Liver (tissue), 9 donors: ENCODE data around the gene UBASH3B. TPM values are rescaled to one million over a fixed set of nuclear protein-coding genes. Genes with fewer than 3 reads are reported as not detected.

Experiments
- DNase-seq: peaks from one replicate; pipeline ENCODE4 v3.0.0-alpha.2; 2017; ENCODE audit warnings: low spot score
- H3K27ac ChIP-seq, 2 donors: one replicate each; pipeline ENCODE4 v1.7.0; 2013; ENCODE audit warnings: inconsistent platforms in 2 of 2, low read length in 2 of 2, control low read depth in 1 of 2, low read depth in 1 of 2, mild to moderate bottlenecking in 1 of 2
- H3K27me3 ChIP-seq, 4 donors: one replicate each; pipeline versions ENCODE4 v1.6.1 to v1.7.0; 2013; ENCODE audit warnings: low read length in 3 of 4, inconsistent platforms in 1 of 4, mild to moderate bottlenecking in 1 of 4, moderate library complexity in 1 of 4; ENCODE audit not compliant: control insufficient read depth in 4 of 4, insufficient read depth in 4 of 4
- H3K36me3 ChIP-seq, 4 donors: one replicate each; pipeline versions ENCODE4 v1.6.1 to v1.7.0; 2013; ENCODE audit warnings: low read length in 3 of 4, mild to moderate bottlenecking in 3 of 4, low read depth in 1 of 4, moderate library complexity in 1 of 4; ENCODE audit not compliant: control insufficient read depth in 4 of 4, insufficient read depth in 3 of 4
- H3K4me1 ChIP-seq, 4 donors: one replicate each; pipeline versions ENCODE4 v1.6.1 to v1.7.0; 2013; ENCODE audit warnings: low read length in 3 of 4, mild to moderate bottlenecking in 3 of 4, moderate library complexity in 1 of 4; ENCODE audit not compliant: control insufficient read depth in 4 of 4, insufficient read depth in 4 of 4
- H3K4me3 ChIP-seq, 3 donors: one replicate each; pipeline versions ENCODE4 v1.6.1 to v1.7.0; 2013; ENCODE audit warnings: low read length in 3 of 3, control low read depth in 1 of 3, low read depth in 1 of 3, mild to moderate bottlenecking in 1 of 3
- H3K9ac ChIP-seq, 2 donors: one replicate each; pipeline ENCODE4 v1.7.0; 2013; ENCODE audit warnings: low read length in 2 of 2, mild to moderate bottlenecking in 2 of 2, moderate library complexity in 2 of 2, control low read depth in 1 of 2, low read depth in 1 of 2
- H3K9me3 ChIP-seq, 4 donors: one replicate each; pipeline versions ENCODE4 v1.6.1 to v1.7.0; 2013; ENCODE audit warnings: low read length in 3 of 4; ENCODE audit not compliant: control insufficient read depth in 4 of 4
- EGR1 ChIP-seq, 2 donors: IDR thresholded peaks; 2 replicates each; pipeline ENCODE4 v1.6.1; 2016 to 2018; ENCODE audit warnings: antibody characterized with exemption in 2 of 2, low read depth in 2 of 2
- FOXA2 ChIP-seq: IDR thresholded peaks from 2 replicates; pipeline ENCODE4 v1.6.1; 2016; ENCODE audit warnings: antibody characterized with exemption
- GABPA ChIP-seq, 2 donors: IDR thresholded peaks in 1 of 2; conservative IDR thresholded peaks in 1 of 2; 2 replicates each; pipeline ENCODE4 v1.6.1; 2016; ENCODE audit warnings: antibody characterized with exemption in 2 of 2, mild to moderate bottlenecking in 1 of 2, moderate library complexity in 1 of 2
- HNF4A ChIP-seq, 2 donors: conservative IDR thresholded peaks; 2 replicates each; pipeline ENCODE4 v1.6.1; 2016; ENCODE audit warnings: antibody characterized with exemption in 2 of 2, mild to moderate bottlenecking in 2 of 2
- HNF4G ChIP-seq: IDR thresholded peaks from 2 replicates; pipeline ENCODE4 v1.6.1; 2016; ENCODE audit warnings: antibody characterized with exemption
- RAD21 ChIP-seq, 2 donors: IDR thresholded peaks; 2 replicates each; pipeline ENCODE4 v1.6.1; 2016; ENCODE audit warnings: antibody characterized with exemption in 2 of 2, mild to moderate bottlenecking in 2 of 2
- RXRA ChIP-seq, 2 donors: IDR thresholded peaks; 2 replicates each; pipeline ENCODE4 v1.6.1; 2017 to 2018; ENCODE audit warnings: antibody characterized with exemption in 2 of 2, mild to moderate bottlenecking in 1 of 2
- SP1 ChIP-seq: IDR thresholded peaks from 2 replicates; pipeline ENCODE4 v1.6.1; 2018; ENCODE audit warnings: antibody characterized with exemption, mild to moderate bottlenecking
- TAF1 ChIP-seq: conservative IDR thresholded peaks from 2 replicates; pipeline ENCODE4 v1.6.1; 2016; ENCODE audit warnings: antibody characterized with exemption, mild to moderate bottlenecking
- YY1 ChIP-seq: IDR thresholded peaks from 2 replicates; pipeline ENCODE4 v1.6.1; 2016; ENCODE audit warnings: antibody characterized with exemption, mild to moderate bottlenecking
- WGBS: extraction: QIAGEN DNeasy Blood & Tissue Kit; methylation state at CpG from one replicate; pipeline ENCODE4 v1.1.7; 2013; 5-methylcytosine and 5-hydroxymethylcytosine counted together
- polyA plus RNA-seq, 2 donors: library from polyadenylated mRNA; stranded (reverse) in 1 of 2; unstranded in 1 of 2; fragments of 200-250 nt in 1 of 2; fragments of >200 nt in 1 of 2; fragmentation: Nextera tagmentation in 1 of 2; extraction: Ambion mirVana in 1 of 2; gene quantifications; one replicate each; pipeline versions ENCODE4 v1.2.1 to v1.2.3, GENCODE V29; 2013 to 2015
- total RNA-seq, 2 donors: library from RNA; depleted of rRNA; stranded (reverse); fragments of >200 nt; gene quantifications; one replicate each; pipeline ENCODE4 v1.2.3, GENCODE V29; 2014
- TF ChIP-seq, protein P1 (sequence below): IDR thresholded peaks from 2 replicates; pipeline ENCODE4 v1.6.1; 2016; ENCODE audit warnings: antibody characterized with exemption
- TF ChIP-seq, protein P2 (sequence below): IDR thresholded peaks from 2 replicates; pipeline ENCODE4 v1.6.1; 2016; ENCODE audit warnings: antibody characterized with exemption
- TF ChIP-seq, protein P3 (sequence below): IDR thresholded peaks from 2 replicates; pipeline ENCODE4 v1.6.1; 2016; ENCODE audit warnings: antibody characterized with exemption, mild to moderate bottlenecking
- TF ChIP-seq, protein P4 (sequence below): IDR thresholded peaks from 2 replicates; pipeline ENCODE4 v1.6.1; 2016; ENCODE audit warnings: antibody characterized with exemption
- TF ChIP-seq, protein P5 (sequence below): fragments of 150-350 bp; IDR thresholded peaks from 2 replicates; pipeline ENCODE4 v1.5.1; 2017; ENCODE audit warnings: improper control_type of control experiment, low read depth, low read length; ENCODE audit not compliant: missing input control
- donor health status: healthy.
- donor health status: healthy.
- donor health status: healthy.
- donor health status: healthy.
- donor health status: healthy.

The UBASH3B gene
- total and polyA plus RNA-seq, 4 donors, result 0.48 to 5.5 (median 2.5) TPM

DNA sequence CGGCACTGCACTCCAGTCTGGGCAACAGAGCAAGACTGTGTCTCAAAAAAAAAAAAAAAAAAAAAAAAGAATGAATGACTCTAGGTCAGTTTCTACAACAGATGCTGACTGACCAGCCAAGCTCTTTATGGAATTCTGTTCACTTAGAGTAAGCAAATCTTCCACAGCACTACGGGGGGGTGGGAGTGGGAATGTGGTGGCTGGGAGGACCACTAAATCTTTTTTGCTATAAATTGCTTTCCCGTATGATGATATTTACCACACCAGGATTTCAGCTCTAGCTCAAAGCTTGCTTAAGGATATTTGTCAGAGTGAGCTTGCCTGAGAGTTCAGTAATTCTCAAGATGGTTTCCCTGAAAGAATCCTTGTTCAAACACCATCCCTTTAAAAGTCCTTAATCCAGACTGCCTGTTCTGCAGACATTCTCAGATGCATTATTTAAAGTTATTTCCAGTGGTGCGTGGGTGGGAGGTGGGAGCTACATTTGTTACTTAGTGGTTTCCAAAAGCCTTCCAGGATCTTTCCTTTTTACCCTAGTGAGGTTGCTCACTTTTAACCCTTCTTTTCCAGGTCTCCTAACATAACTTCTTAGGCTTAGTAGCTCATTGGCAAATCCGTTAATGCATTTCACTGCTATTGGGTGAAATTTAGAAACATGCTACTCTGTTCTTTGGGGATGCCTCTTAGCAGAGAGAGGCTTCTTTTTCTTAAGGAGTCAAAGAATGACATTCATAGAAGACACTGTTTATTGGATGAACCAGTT lies 65.9 kb downstream of the UBASH3B start:
- H3K36me3 ChIP-seq, result no peaks in the 10 kb centered on the region
- H3K4me3 ChIP-seq, result no peak overlapping the region
- H3K27me3 ChIP-seq, result no peaks in the 10 kb centered on the region
- no peak for DNase-seq
- 70% methylated on average over 5 of the region's 5 CpGs for WGBS
- H3K27ac ChIP-seq, result no peak overlapping the region
- H3K9me3 ChIP-seq, result no peaks in the 10 kb centered on the region
- H3K9ac ChIP-seq, result no peak overlapping the region
- no peaks in the 10 kb centered on the region for H3K4me1 ChIP-seq
- TF ChIP-seq, protein P1, sequence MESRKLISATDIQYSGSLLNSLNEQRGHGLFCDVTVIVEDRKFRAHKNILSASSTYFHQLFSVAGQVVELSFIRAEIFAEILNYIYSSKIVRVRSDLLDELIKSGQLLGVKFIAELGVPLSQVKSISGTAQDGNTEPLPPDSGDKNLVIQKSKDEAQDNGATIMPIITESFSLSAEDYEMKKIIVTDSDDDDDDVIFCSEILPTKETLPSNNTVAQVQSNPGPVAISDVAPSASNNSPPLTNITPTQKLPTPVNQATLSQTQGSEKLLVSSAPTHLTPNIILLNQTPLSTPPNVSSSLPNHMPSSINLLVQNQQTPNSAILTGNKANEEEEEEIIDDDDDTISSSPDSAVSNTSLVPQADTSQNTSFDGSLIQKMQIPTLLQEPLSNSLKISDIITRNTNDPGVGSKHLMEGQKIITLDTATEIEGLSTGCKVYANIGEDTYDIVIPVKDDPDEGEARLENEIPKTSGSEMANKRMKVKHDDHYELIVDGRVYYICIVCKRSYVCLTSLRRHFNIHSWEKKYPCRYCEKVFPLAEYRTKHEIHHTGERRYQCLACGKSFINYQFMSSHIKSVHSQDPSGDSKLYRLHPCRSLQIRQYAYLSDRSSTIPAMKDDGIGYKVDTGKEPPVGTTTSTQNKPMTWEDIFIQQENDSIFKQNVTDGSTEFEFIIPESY, result no peak
- TF ChIP-seq YY1, result no peak
- no peak for TF ChIP-seq RXRA (IDR thresholded peaks at IDR 0.05)
- TF ChIP-seq, protein P2, sequence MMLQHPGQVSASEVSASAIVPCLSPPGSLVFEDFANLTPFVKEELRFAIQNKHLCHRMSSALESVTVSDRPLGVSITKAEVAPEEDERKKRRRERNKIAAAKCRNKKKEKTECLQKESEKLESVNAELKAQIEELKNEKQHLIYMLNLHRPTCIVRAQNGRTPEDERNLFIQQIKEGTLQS, result no peak
- TF ChIP-seq HNF4G, result no peak
- no peak for TF ChIP-seq FOXA2
- no peak for TF ChIP-seq SP1
- TF ChIP-seq, protein P3, sequence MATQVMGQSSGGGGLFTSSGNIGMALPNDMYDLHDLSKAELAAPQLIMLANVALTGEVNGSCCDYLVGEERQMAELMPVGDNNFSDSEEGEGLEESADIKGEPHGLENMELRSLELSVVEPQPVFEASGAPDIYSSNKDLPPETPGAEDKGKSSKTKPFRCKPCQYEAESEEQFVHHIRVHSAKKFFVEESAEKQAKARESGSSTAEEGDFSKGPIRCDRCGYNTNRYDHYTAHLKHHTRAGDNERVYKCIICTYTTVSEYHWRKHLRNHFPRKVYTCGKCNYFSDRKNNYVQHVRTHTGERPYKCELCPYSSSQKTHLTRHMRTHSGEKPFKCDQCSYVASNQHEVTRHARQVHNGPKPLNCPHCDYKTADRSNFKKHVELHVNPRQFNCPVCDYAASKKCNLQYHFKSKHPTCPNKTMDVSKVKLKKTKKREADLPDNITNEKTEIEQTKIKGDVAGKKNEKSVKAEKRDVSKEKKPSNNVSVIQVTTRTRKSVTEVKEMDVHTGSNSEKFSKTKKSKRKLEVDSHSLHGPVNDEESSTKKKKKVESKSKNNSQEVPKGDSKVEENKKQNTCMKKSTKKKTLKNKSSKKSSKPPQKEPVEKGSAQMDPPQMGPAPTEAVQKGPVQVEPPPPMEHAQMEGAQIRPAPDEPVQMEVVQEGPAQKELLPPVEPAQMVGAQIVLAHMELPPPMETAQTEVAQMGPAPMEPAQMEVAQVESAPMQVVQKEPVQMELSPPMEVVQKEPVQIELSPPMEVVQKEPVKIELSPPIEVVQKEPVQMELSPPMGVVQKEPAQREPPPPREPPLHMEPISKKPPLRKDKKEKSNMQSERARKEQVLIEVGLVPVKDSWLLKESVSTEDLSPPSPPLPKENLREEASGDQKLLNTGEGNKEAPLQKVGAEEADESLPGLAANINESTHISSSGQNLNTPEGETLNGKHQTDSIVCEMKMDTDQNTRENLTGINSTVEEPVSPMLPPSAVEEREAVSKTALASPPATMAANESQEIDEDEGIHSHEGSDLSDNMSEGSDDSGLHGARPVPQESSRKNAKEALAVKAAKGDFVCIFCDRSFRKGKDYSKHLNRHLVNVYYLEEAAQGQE, result no peak
- TF ChIP-seq, protein P4, sequence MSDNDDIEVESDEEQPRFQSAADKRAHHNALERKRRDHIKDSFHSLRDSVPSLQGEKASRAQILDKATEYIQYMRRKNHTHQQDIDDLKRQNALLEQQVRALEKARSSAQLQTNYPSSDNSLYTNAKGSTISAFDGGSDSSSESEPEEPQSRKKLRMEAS, result no peak
- TF ChIP-seq, protein P5, sequence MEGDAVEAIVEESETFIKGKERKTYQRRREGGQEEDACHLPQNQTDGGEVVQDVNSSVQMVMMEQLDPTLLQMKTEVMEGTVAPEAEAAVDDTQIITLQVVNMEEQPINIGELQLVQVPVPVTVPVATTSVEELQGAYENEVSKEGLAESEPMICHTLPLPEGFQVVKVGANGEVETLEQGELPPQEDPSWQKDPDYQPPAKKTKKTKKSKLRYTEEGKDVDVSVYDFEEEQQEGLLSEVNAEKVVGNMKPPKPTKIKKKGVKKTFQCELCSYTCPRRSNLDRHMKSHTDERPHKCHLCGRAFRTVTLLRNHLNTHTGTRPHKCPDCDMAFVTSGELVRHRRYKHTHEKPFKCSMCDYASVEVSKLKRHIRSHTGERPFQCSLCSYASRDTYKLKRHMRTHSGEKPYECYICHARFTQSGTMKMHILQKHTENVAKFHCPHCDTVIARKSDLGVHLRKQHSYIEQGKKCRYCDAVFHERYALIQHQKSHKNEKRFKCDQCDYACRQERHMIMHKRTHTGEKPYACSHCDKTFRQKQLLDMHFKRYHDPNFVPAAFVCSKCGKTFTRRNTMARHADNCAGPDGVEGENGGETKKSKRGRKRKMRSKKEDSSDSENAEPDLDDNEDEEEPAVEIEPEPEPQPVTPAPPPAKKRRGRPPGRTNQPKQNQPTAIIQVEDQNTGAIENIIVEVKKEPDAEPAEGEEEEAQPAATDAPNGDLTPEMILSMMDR, result no peak
- TF ChIP-seq HNF4A (conservative IDR thresholded peaks at IDR 0.05), result no peak
- TF ChIP-seq RAD21 (IDR thresholded peaks at IDR 0.05), result no peak
- no peak for TF ChIP-seq GABPA (IDR thresholded peaks at IDR 0.05 in 1 of 2, conservative IDR thresholded peaks at IDR 0.05 in 1 of 2)
- no peak for TF ChIP-seq EGR1 (IDR thresholded peaks at IDR 0.05; ENCODE audit: low read depth in 2 of 2)

DNA sequence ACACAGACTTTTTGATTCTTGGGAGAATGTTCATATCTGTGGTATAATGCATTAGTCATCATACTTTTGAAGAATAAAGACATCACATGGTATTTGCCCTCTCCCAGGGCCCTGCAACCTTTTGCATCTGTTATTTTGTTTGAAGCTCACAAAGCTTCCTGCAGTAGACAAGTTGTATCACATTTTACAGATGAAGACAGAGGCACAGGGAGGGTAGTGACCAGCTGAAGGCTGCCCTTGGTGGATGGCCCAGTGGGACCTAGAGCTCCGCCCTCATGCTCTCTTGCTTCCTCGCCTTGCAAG lies 66.4 kb downstream of the UBASH3B start:
- H3K9ac ChIP-seq, result no peak overlapping the region
- no peaks in the 10 kb centered on the region for H3K27me3 ChIP-seq
- DNase-seq, result no peak
- WGBS, result 83% methylated on average over 2 of the region's 2 CpGs
- H3K9me3 ChIP-seq, result no peaks in the 10 kb centered on the region
- TF ChIP-seq, protein P5, result no peak
- no peak for TF ChIP-seq TAF1
- H3K36me3 ChIP-seq, result no peaks in the 10 kb centered on the region
- H3K4me3 ChIP-seq, result no peak overlapping the region
- peaks cover 0 to 4% (median 1%) of the 10 kb centered on the region in 4 donors for H3K4me1 ChIP-seq
- H3K27ac ChIP-seq, result no peak overlapping the region
